Non-pigmented ciliary epithelial cell (primary cell): ENCODE results near the gene G0S2.

Source experiments
- DNase-seq: peaks from one replicate; pipeline ENCODE4 v3.0.0-alpha.2; 2010; ENCODE audit warnings: low read depth

The G0S2 gene, protein sequence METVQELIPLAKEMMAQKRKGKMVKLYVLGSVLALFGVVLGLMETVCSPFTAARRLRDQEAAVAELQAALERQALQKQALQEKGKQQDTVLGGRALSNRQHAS

GRCh38 chr1:209674957-209675564 lies at the start of gene G0S2:
G0S2 (plus strand) TSS chr1:209675412; CDS start chr1:209675685, 273 bp downstream.
- DNase-seq: no peak

DNA sequence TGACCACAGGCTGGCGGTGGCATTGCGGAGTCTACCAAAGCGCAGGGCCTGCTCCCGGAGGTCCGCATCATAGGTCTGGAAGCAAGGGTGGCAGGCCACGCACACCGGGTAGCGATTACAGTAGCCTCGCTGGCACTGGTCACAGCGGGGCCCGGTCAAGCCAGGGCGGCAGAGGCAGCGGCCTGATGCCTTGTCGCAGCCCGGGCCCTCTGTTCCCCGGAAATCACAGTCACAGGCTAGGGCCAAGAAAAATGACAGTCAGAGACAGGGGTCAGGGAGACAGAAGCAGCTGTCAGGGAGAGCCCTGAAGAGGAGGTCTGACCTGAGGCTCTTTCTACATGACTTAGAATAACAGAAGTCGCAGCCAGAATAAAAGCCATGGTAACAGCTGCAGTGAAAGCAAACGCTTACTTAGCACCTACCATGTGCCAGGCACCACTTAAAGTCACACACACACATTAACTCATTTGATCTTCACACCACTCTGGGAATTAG lies 49.4 kb upstream of the G0S2 start:
- no peak for DNase-seq

DNA sequence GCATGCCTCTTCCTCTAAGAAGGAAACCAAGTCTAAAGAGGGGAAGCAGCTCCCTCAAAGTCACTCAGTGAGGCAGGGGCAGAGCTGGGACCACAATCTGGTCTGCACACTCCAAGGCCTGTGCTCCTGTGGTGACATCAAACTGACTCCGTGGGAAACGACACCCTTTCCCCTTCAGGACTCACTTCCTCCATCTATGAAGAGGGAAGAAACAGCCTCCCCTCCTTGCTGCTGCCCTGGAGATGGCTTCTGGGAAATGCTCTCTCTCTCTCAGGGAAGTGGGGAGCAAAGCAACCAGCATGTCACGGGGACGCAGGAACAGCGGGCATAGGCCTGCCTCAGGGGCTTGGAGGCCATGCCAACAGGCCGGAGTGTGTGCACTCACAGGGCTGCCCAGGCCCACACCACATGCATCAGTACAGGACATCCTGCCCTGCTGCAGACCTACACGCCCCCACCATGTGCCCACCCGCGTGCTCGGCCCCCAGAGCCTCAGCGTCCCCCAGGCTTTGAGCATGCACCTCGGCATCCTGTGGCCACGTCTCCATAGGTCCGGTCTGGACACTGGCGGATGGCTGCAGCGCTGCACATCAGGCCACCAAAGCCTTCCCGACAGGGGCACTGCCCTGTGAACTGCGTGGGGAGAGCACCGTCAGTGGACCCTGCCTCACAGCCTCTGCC lies 48.7 kb upstream of the G0S2 start:
- no peak for DNase-seq

GRCh38 chr1:209627027-209627731 lies 48.0 kb upstream of the G0S2 start:
- no peak for DNase-seq

DNA sequence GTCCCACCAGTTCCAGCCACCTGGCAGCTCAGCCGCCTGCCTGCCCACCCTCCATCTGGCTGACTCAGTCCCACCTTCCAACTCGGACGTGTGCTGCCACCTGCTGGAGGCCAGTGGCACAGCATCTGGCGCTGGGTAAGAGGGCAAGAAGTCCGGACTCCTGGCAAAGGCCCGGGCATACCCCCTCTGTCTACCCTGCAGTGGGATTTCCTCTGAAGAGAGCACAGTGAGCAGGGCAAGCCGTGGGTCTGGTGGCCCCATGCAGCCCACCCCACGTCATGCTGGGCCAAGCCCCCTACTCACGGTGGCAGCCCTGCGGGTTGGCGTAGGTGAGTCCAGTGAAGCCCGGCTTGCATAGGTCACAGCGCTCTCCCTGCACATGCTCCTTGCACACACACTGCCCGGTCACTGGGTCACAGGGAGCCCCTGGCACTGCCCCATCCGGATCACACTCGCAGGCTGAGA lies 47.4 kb upstream of the G0S2 start:
- DNase-seq: no peak

- DNase-seq: no peak
These were observed 46.5 kb upstream of the G0S2 start for GRCh38 chr1:209628618-209629299.

GRCh38 chr1:209629621-209630382 lies 45.4 kb upstream of the G0S2 start:
- DNase-seq: no peak

DNA sequence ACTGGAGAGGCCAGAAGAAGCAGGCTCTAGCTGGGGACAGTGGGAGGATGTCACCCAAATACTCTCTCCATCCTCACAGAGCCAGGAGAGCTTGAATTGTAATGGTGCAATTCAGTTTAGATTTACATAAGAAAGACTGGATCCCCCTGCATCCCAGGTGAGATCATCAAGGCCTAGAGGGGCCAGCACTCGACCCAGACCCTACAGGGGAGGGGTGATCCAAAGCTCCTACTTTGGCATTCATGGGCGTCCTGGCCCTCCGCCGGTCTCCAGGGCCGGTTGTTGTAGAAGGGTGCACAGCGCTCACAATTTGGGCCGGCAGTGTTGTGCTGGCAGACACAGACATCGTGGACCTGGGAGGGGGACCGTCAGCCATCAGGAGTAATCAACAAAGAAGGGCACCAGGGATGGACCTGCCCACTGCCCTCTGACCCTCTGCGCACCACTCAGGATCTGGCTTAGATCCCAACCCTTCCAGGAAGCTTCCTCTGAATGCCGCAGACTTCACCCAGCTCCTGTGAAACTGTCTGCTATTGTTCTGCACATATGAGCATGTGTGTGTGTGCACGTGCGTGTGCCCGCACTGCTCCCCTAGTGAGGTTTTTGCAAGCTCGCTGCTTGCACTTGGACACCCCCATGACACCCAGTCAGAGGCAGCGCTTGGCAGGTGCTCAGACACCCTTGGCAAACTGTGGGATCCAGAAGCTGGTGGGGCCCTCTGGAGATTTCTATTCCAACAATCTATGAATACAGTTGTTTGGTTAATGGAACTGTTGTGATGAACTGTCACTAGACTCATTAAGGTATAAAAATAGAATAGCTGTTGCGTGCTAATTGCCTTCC lies 44.6 kb upstream of the G0S2 start:
- no peak for DNase-seq

DNA sequence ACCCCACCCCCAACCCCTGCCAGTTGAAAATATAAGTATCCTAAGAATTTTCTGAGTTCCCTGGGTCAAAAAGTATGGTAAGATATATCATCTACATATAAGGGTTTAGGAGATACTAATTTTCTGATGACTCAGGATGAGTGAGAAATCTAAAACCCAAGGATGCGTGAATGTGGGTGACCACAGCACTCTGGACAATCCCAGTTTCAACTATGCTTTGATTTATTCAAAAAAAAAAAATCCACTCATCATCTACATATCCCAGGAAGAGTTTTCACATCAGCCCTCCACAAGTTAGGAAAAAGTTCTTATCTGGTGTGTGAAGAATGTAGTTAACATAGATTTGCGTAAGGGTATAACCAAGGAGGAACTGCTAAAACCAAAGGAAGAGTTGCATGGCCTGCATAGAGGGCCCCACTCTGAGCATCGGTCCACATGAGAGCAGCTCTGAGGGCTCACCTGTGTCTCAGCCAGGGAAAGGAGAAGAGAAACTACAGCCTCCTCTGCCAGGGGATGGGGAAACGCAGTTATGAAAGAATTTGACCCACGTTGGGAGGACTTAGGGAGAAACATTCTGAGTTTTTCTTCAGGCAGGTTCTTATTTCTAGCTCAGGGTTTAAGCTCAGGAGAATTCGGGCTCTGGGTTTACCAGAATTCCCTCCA lies 41.7 kb upstream of the G0S2 start:
- DNase-seq: no peak

- no peak for DNase-seq
These were observed 41.0 kb upstream of the G0S2 start for GRCh38 chr1:209634005-209634737.

DNA sequence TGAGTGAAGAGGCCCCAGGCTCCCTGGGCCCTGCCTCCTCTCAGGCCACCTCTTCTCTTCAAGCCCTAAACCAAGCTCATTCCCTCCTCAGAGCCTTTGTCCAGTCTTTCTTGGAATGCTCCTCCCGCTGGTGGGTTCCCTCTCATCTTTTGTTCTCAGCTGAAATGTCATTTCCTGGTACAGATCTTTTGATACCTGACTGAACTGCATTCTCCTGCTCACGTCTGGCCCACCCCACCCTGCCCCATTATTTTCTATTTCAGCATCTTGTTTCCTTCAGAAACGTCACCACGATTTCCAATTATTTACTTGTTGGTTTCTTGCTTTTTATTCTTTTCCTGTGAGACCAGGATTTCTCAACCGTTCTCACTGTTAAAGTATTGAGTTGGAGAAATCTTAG lies 39.4 kb upstream of the G0S2 start:
- no peak for DNase-seq

GRCh38 chr1:209641832-209642172 lies 33.4 kb upstream of the G0S2 start:
- no peak for DNase-seq

DNA sequence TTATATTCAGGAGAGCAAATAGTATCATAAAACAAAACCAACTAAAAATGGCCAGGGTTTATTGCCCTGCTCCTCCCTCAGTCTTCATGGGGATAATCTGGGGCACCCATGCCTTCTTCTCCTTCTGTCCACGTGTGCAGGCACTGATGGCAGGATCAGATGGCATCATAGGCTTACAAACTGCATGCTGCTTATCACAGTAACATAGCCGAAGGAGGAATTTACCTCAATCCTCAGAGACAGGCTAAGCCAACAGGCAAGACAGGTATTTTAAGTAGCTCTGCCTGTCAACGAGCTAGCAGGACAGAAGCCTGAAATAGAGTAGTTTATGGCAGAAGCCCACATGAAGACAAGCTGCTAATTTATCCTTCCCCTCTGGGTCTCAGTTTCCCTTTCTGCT lies 32.4 kb upstream of the G0S2 start:
- no peak for DNase-seq

DNA sequence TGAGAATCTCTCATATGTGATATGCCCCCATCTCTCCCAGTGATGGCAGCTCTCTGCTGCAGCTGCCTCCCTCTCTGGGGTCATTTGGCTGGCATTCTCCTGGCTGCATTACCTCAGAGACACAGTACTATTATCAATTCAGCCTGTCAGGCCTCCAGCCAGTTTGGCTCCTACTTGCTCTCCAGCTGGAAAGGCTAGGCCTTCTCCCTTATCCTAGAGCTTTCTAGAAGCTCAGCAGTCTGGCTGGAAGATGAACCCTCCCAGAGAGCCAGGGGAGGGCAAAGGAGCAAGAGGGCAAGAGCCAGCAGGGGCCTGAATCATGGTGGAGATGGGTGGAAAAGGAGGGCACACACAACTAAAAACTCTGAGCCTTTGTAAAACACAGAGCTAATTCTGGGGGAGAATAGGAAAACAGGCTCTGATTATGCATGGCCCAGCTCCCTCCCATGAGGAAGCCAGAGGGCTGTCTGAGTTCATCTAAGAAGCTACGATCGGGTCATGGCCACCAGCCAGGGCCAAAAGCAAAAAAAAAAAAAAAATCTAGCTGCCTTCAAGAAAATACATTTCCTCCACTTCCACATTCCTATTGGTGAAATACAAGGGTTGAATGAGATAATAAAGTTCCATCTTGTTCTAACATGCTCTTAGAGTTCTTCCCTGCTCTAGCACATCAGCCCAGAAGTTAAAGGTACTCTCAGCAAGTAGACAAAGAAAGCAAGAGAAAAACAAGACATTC lies 31.8 kb upstream of the G0S2 start:
- no peak for DNase-seq

DNA sequence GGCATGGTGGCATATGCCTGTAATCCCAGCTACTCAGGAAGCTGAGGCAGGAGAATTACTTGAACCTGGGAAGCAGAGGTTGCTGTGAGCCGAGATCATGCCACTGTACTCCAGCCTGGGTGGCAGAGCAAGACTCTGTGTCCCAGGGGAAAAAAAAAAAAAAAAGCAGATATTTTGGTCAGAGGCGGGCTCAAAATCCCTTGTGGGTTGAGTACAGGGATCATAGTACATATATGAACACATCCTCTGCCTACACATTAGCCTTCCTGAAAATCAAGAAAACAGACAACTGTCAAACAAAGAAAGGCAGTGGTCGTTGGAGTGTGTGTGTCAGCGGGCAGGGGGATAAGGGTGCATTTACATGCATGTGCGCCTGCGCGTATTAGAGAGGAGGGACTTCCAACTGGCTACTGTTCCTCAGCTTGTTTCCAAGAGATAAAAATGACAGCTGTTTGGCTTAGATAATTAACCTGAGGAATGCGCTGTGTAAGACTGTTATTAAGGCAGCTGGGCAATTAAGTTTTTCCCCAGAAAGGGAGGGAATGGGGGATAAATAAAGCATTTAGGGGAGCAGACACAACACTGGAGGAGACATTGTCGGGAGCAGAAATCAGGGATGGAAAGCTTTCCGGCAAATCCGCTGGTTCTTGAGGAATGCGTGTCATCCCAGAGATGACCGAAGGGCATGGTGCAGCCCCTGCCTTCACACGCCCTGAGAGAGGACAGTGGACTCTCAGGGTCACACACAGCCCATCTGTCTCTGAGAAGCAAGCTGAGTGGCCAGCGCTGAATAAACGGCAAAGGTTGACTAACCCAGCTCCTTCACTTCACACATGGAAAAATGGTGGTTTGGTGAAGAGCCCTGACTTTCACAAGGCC lies 29.4 kb upstream of the G0S2 start:
- no peak for DNase-seq

- no peak for DNase-seq
These were observed 28.7 kb upstream of the G0S2 start for GRCh38 chr1:209646558-209646957.

DNA sequence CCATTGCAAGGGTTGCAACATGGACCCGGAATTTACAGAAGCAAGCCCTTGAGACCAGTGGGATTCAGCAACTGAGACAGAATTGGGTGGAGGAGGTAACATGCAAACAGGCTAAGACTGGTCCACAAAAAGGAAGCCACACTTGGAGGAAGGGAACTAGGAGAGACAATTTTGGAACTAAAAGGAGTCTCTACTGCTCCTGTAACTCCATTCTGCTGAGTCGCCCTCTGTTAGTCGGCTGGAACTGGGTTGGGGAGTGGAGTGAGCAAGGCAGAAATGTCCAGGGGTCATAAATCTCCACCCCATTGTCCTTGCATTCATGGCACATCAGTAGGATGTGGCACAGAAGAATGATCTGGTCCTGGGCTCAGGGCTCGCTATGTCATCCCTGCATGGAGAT lies 28.1 kb upstream of the G0S2 start:
- no peak for DNase-seq

DNA sequence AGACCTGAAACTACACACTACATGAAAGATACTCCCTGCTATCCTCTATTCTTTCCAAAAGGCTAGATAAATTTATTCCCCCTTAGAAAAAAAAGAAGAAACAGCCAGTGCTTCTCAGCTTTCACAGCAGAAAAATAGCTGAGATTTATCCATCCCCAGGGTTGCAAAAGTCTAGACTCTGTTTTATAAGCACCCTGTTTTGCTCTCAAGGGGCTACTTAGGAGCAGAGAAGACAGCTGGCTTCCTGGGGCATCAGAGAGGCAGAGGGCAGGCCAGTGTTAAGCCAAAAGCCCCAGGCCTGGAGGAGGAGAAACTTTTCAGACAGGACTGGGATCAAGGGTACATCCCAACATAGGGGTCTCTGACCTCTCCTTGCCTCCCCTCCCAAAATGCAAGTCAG lies 26.9 kb upstream of the G0S2 start:
- no peak for DNase-seq
